ENCODE data around the gene SPDYE11. TPM values are rescaled to one million over a fixed set of nuclear protein-coding genes. Genes with fewer than 3 reads are reported as not detected.

Gene SPDYE11, protein sequence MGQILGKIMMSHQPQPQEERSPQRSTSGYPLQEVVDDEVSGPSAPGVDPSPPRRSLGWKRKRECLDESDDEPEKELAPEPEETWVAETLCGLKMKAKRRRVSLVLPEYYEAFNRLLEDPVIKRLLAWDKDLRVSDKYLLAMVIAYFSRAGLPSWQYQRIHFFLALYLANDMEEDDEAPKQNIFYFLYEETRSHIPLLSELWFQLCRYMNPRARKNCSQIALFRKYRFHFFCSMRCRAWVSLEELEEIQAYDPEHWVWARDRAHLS
- not detected in 2 replicates for total RNA-seq

DNA sequence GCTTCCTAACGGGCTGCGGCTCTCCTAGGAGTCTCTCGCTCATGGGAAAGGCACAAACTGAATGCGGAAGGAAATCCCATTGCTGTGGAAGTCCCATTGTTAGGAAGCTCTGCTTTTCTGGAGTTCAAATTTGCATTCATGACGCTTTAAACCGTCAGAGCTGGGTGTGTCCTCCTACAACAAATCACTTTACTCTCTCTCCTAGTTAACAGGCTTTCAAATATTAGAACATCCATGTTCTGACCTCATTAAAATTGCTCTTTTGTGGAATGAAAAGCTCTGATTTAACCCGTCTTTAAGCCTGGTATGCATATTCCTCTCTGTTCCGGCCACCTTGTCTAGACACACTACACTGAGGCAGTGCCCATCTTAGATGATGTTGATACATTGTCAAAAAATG lies at the start of gene SPDYE11:
SPDYE11 (minus strand) TSS at position 101 of the 400 bp plus-strand sequence. CDS start 1,800 bp downstream, outside the sequence.

DNA sequence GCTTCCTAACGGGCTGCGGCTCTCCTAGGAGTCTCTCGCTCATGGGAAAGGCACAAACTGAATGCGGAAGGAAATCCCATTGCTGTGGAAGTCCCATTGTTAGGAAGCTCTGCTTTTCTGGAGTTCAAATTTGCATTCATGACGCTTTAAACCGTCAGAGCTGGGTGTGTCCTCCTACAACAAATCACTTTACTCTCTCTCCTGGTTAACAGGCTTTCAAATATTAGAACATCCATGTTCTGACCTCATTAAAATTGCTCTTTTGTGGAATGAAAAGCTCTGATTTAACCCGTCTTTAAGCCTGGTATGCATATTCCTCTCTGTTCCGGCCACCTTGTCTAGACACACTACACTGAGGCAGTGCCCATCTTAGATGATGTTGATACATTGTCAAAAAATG lies 28.2 kb upstream of the SPDYE11 start, which contains the start of gene SPDYE9:
SPDYE9 (minus strand) TSS at position 101 of the 400 bp plus-strand sequence. CDS start 1,800 bp downstream, outside the sequence.

DNA sequence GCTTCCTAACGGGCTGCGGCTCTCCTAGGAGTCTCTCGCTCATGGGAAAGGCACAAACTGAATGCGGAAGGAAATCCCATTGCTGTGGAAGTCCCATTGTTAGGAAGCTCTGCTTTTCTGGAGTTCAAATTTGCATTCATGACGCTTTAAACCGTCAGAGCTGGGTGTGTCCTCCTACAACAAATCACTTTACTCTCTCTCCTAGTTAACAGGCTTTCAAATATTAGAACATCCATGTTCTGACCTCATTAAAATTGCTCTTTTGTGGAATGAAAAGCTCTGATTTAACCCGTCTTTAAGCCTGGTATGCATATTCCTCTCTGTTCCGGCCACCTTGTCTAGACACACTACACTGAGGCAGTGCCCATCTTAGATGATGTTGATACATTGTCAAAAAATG lies 28.0 kb downstream of the SPDYE11 start, which contains the start of gene SPDYE8:
SPDYE8 (minus strand) TSS at position 101 of the 400 bp plus-strand sequence. CDS start 1,800 bp downstream, outside the sequence.

Other genes with a start within 250 kb of the SPDYE11 start
- gene TYW1B, start 229.7 kb downstream of the SPDYE11 start, total RNA-seq, result 1.4 and 2.7 TPM in 2 replicates
- 9.2 and 18.4 TPM in 2 replicates for gene POM121, start 132.8 kb downstream of the SPDYE11 start, total RNA-seq
- gene TRIM74, start 88.4 kb downstream of the SPDYE11 start, total RNA-seq, result not detected in 2 replicates
- gene SPDYE8, start 28.1 kb downstream of the SPDYE11 start, total RNA-seq, result not detected in 2 replicates
- not detected in 2 replicates for gene SPDYE9, start 28.1 kb upstream of the SPDYE11 start, total RNA-seq

Data from epithelial cell of alveolus of lung (primary cell).